T-helper 2 cell (primary cell): ENCODE data around the gene PNMA1.

ENCODE experiments used
- DNase-seq, 5 experiments: peaks; one replicate each; pipeline versions ENCODE4 v3.0.0 to v3.0.0-alpha.2; 2012 to 2022
- total RNA-seq, 2 donors: gene quantifications; one replicate each; lab custom pipeline; 2026; lab: John Stamatoyannopoulos, UW

PNMA1 gene
- total RNA-seq = 62.6 to 86.4 reads per million in 2 donors

GRCh38 chr14:73713803-73714655, at the start of gene PNMA1:
Gene PNMA1 (minus strand): TSS chr14:73714384. CDS start chr14:73713639, 745 bp downstream.
- peak; percentile 77 to 90 (median 81) for DNase-seq

- no peak for DNase-seq
Observed at GRCh38 chr14:73763396-73763795, 49.2 kb upstream of the PNMA1 start.

- peak in 1 of 5 experiments; percentile 84 for DNase-seq
Observed at GRCh38 chr14:73762375-73762822, 48.2 kb upstream of the PNMA1 start.

- DNase-seq = no peak
Observed at GRCh38 chr14:73761618-73762355, 47.6 kb upstream of the PNMA1 start.

GRCh38 chr14:73760598-73761586, 46.7 kb upstream of the PNMA1 start:
- no peak for DNase-seq

- DNase-seq = peak; percentile 95 to 99 (median 96)
Observed at GRCh38 chr14:73759714-73760597, 45.8 kb upstream of the PNMA1 start.

GRCh38 chr14:73759183-73759713, 45.1 kb upstream of the PNMA1 start:
- peak in 3 of 5 experiments; percentile 46 to 73 (median 47) for DNase-seq

- peak; percentile 51 to 83 (median 72) for DNase-seq
Observed at GRCh38 chr14:73758392-73759182, 44.4 kb upstream of the PNMA1 start.

GRCh38 chr14:73757876-73758391, 43.8 kb upstream of the PNMA1 start:
- no peak for DNase-seq

- DNase-seq = peak in 1 of 5 experiments; percentile 65
Observed at GRCh38 chr14:73757381-73757780, 43.2 kb upstream of the PNMA1 start.

GRCh38 chr14:73755434-73756014, 41.3 kb upstream of the PNMA1 start:
- DNase-seq = no peak

GRCh38 chr14:73754911-73755360, 40.8 kb upstream of the PNMA1 start:
- DNase-seq = no peak

GRCh38 chr14:73753887-73754795, 40.0 kb upstream of the PNMA1 start:
- peak in 2 of 5 experiments; percentile 39 to 90 for DNase-seq

GRCh38 chr14:73753124-73753886, 39.1 kb upstream of the PNMA1 start:
- DNase-seq = peak in 3 of 5 experiments; percentile 47 to 75 (median 48)

GRCh38 chr14:73752297-73752992, 38.3 kb upstream of the PNMA1 start:
- peak in 3 of 5 experiments; percentile 48 to 55 (median 53) for DNase-seq

GRCh38 chr14:73751157-73751691, 37.0 kb upstream of the PNMA1 start:
- DNase-seq = peak in 2 of 5 experiments; percentile 50 to 54
